HuH-7.5 (cell line): ENCODE data around the gene MRPL48.
"Not testable (repeated sequence)": the region's sequence is repeated elsewhere in the genome, so short reads cannot be mapped to it uniquely, and the experiment has no call there.

ENCODE experiments used
- DNase-seq: peaks from one replicate; pipeline ENCODE4 v3.0.0; 2011; ENCODE audit warnings: low spot score

The MRPL48 gene

DNA sequence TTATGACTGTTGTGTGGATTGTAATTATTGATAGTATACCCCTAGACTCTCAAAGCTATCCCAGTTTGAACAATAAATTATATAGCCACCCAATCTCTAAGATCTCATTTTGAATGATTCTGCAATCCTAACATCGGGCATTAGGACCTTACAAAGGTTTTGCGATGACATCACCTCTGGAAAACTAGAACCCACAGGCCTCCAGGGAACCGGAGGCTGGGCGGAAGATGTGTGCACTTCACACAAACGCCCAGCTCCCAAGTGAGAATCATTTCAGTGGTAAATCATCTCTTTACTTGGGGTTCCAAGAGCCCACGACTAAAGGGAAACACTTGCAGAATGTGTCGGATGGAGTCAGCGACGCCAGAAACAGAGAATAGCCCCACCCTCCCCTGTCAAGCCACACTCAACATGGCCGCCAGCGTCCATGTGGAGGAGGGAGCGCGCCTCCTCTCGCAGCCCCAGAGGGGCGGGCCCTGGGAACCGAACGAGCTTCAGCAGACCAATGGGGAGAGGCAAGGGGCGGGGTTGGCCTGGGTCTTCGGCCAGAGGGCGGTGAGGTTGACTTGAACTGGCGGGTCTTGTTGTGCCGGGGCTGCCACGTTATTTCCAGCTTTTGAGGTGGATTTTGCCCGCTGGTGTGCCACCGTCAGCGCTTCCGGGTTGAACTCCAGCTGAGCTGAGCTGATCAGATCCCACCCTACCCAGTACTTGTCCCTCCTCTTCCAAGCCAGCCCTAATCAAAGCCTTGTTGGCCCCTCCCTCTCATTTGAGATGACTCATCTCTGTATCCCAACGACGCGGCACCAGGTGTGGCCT, 8.4 kb upstream of the MRPL48 start:
- DNase-seq: peak; percentile 89

GRCh38 chr11:73781303-73781702, 6.4 kb upstream of the MRPL48 start:
- DNase-seq: no peak

DNA sequence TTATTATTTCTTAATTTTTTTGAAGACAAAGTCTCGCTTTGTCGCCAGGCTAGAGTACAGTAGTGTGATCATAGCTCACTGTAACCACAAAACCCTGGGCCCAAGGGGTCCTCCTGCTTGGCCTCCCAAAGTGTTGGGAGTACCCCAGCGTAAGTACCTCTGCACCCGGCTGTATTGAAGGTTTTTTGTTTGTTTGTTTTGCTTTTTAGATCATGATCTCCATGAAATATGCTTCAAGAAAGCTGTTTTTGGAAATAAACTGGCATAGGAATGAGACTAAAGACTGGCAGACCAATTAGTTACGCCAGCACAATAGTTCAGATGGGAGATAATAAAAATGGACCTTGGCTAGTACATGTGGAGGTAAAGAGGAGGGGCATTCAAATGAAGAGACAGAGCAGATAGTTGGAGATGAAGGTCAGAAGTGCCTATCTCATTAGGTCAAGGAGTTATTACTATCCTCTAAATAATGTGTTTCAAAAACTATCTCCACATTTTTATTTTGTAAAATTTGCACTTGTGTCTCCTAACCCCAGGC, 4.1 kb upstream of the MRPL48 start:
- DNase-seq: no peak

- peak; percentile 27 for DNase-seq
Measured at GRCh38 chr11:73784080-73784634, 3.5 kb upstream of the MRPL48 start.

DNA sequence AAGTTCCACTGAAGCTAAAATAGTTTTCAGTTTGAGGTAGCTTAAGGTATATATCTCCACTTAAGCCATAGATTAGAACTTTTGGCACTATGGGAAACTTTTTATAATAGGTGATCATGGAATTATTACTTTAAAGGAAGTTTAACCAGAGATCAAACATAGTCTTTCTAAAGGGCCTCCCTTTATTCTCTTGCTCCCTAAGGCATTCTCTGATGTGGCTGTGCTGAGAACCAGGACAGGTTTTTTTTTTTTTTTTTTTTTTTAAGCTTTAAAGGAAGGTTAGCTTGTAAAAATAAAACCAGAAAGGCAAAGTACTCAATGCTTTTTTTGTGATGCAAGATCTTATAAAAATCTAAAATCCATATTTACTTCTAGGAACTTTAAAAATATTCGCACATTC, 2.9 kb upstream of the MRPL48 start:
- DNase-seq: no peak

DNA sequence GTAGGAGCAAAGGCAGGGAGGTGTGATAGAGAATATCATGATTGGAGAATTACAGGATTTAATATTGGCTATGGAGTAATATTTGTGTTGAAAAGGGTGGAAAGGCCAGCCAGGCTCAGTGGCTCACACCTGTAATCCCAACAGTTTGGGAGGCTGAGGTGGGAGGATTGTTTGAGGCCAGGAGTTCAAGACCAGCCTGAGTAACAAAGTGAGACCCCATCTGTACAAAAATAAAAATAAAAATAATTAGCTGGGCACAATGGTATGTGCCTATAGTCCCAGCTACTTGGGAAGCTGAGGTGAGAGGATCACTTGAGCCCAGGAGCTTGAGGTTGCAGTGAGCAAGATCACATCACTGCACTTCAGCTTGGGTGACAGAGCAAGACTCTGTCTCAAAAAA, 2.2 kb upstream of the MRPL48 start:
- DNase-seq: not testable (repeated sequence)

- no peak for DNase-seq
Measured at GRCh38 chr11:73787051-73787642, 527 bp upstream of the MRPL48 start.

DNA sequence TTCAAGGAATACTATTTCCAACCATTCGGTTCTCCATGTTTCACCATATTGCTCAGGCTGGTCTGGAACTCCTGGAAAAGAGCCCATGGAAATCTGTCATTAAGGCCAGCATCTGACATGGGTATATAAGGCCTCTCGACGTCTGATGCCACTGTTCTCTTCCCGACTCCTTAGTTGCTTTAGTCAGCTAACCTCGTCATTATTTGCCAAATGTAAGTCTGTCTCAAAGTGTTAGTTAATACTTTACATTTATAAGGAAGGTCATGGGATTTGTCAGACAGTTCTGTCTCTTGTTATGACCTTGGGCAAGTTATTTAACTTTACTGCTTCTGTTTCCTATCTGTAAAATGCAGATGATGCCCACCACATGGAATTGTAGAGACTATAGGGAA, 1.6 kb downstream of the MRPL48 start:
- no peak for DNase-seq

GRCh38 chr11:73792584-73792983, 4.9 kb downstream of the MRPL48 start:
- no peak for DNase-seq

GRCh38 chr11:73795925-73796632, 8.4 kb downstream of the MRPL48 start:
- DNase-seq: no peak

DNA sequence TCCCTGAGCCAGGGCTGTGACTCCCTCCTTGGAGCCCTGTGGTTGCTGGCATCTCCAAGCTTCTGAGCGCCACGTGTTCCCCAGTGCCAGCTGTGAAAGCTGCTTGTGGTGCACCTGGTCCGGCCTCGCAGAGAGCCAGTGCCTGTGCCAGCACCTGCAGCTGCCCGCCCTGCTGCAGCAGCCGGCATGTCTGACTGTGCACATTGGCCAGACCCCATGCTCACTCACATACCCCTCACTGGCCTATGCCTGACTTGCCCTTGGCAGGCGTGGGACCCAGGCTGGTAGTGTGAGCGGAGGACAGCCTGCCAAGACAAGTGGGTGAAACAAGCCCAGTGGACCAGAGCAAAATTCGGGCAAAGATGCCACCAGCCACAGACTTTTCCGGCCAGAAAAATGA, 9.8 kb downstream of the MRPL48 start:
- DNase-seq: no peak

GRCh38 chr11:73800276-73800806, 12.7 kb downstream of the MRPL48 start:
- no peak for DNase-seq

GRCh38 chr11:73801136-73801535, 13.5 kb downstream of the MRPL48 start:
- no peak for DNase-seq

DNA sequence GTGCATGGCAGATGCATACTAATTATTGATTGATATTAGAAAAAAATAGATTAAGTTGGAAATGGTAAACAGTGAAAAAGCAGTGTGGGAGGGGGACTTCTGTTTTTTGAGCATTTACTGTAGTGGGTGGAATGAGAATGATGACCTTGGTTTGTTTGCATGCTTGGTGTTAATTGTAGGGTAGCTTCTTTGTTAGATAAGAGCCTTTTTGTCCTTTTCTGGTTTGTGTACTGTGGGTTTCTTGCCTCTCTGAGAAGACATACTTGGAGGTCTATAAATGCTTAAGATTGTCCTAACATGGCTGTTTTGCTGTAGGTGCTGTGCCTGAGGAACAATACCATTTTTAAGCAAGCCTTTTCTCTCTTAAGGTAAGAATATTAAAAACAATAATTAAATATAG, 17.0 kb downstream of the MRPL48 start:
- no peak for DNase-seq

DNA sequence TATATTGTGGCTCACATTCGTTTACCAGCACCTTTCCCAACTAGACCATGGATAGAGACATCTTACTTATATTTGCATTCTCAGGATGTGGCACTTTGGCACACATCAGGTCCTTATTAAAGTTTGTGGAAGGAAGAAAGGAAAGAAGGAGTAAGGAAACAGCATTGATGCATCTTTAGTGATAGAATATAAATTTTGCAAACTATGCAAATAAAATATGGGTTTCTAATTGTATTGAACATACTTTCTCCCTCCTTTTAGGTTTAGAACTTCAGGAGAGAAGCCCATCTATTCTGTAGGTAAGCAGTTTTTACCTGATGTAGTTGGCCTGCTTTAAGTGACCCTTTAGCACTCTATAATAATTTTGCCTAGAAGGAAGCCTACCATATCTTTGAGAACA, 20.4 kb downstream of the MRPL48 start:
- no peak for DNase-seq

- no peak for DNase-seq
Measured at GRCh38 chr11:73810637-73811036, 23.0 kb downstream of the MRPL48 start.

DNA sequence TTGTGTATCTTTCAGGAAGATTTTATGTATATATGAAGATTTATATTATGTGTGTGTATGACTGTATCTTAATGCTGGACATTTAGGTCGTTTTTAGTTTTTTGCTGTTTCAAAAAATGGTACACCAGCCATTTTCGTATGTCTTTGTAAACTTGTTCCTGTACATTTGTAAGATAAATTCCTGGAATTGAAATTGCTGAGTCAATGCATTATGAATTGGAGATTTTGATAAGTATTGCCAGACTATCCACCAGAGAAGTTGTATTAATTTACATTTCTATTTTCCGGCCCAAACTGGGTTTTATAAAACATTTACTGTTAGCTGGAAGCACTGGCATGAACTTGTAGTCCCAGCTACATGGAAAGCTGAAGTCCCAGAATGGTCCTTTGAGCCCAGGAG, 24.6 kb downstream of the MRPL48 start:
- DNase-seq: no peak

- no peak for DNase-seq
Measured at GRCh38 chr11:73814812-73815211, 27.1 kb downstream of the MRPL48 start.

GRCh38 chr11:73818846-73819245, 31.2 kb downstream of the MRPL48 start:
- no peak for DNase-seq

GRCh38 chr11:73830261-73830660, 42.6 kb downstream of the MRPL48 start:
- no peak for DNase-seq

DNA sequence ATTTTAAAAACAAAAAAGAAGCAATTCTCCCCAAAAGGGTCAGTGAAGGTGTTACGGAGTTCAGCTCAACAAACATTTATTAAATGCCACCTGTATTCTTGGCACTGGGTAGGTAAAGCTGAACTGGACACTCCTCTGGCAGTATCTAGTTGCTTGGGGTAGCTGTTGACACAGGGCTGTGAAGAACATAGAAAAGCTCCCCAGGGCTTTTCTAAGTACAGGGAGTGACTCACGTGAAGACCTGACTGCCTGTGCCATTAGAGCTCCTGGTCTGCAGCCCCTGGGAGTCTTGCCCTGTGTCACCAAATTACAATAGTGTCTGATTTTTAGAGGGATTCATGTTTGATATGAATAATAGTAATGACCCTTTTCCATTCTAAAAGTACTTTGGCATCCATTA, 45.4 kb downstream of the MRPL48 start:
- DNase-seq: no peak

DNA sequence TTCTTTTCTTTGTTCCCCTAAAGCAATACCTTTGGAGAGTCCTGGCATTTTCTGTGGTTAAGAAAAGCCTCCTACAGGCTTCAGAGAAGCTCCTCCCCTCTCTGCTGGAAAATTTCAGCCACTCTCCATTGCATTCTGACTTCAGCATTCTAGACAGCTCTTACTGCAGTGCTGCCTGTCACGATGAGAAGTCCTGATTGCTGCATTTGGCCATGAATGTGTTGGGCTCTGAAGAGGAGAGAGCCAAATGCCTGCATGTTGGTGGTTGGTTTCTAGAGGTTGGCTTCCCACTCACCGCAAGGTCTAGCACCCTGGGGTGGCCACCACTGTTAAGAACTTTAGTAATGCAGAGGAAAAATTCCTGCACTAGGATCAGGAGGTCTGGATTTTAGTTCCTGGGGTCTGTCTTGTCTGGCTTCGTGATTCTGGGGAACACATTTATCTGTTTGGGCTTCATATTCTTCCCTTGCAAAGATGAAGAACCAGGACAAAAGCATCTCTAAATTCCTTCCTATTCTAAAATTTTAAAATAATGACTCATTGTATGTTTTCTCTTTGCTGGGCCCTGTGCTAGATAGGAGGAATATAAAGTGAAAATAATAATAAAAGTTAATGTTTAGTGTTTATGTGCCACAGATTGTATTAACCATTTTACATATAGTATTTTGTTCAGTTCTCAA, 50.9 kb downstream of the MRPL48 start:
- DNase-seq: no peak
